ENCODE measurements around the gene UBR4.
"Not testable (repeated sequence)": the region's sequence is repeated elsewhere in the genome, so short reads cannot be mapped to it uniquely, and the experiment has no call there.

UBR4 gene

GRCh38 chr1:19190468-19190867 is 19.6 kb downstream of the UBR4 start:
- DNase-seq (ENCODE audit: low spot score): no peak

- DNase-seq (ENCODE audit: low spot score): no peak
These were observed 20.8 kb downstream of the UBR4 start for GRCh38 chr1:19189270-19189669.

- DNase-seq (ENCODE audit: low spot score): no peak
These were observed 22.2 kb downstream of the UBR4 start for GRCh38 chr1:19187852-19188251.

DNA sequence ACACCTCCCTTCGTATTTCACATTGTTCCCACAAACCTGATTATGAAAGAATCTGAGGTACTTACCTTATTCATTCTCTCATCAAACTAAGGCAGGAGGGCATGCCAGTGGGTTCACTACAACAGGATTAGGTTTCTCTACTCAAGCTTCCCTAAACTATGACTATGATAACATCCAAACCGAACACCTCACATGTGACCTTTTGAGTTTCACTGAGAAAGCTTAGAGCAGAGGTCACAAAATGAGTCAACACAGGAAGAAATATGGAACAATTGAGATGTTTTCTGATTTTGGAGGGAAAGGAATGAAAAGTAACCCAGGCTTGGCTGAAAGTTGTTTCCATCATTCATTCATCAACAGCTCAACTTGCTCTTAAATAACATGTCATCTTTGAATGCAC is 24.1 kb downstream of the UBR4 start:
- no peak for DNase-seq (ENCODE audit: low spot score)

GRCh38 chr1:19182223-19182622 is 27.8 kb downstream of the UBR4 start:
- no peak for DNase-seq (ENCODE audit: low spot score)

DNA sequence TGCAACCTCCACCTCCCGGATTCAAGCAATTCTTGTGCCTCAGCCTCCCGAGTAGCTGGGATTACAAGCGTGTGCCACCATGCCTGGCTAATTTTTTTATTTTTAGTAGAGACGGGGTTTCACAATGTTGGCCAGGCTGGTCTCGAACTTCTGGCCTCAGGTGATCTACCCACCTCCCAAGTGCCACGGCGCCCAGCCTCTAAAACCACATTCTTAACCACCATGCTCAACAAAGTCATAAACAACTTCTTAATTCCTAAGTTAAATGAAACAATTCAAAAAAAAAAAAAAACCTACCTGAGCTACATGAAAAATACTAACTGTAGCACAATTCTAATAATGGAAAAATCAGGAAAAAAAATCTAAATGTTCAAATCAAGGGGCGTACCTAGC is 29.8 kb downstream of the UBR4 start:
- not testable (repeated sequence) for DNase-seq (ENCODE audit: low spot score)

DNA sequence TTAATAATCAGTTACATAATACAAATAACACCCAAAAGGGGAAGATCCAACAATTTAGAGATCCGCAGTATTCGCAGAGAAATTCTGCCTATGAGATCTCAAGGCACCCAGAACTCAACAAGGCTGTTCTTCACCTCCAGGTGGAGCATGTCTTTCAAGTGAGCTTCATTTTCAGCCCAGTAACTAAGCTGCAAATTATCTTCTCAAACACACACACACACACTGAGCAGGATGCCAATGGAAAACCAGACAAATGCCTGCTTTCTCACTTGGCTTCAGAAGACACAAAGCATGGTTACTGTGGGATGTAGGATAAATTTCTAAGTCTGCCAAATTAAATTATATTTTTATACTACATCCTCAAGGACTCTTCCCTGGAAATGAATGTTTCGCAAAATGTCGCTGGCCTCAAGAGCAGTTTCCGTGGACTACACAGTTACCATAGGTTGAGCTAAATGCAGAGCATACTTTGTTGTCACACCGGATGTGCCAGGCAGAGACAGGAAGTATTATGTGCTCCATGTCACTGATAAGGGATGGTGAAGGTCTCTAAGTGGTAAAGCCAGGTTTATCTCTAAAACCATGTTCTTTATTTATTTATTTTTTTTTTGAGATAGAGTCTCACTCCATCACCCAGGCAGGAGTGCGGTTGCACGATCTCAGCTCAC is 30.3 kb downstream of the UBR4 start:
- no peak for DNase-seq (ENCODE audit: low spot score)

GRCh38 chr1:19178734-19179398 is 31.2 kb downstream of the UBR4 start:
- no peak for DNase-seq (ENCODE audit: low spot score)

DNA sequence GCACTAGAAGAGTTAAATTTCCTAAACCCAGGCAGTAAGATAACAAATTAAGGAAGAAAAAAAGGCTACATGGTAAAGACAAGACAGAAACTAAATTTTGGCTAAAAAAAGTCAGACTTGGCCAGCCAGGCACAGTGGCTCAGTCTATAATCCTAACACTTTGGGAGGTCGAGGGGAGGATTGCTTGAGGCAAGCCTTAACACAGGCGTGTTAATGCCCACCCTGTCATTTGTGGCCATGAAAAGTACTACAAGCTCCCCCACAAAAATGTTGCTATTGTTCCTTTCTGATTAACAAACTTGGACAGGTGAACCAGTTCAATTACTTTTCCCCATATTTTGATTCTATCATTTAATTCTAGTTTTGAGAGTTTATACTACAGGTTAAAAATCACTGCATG is 32.3 kb downstream of the UBR4 start:
- DNase-seq (ENCODE audit: low spot score): no peak

GRCh38 chr1:19169642-19170041 is 40.4 kb downstream of the UBR4 start:
- DNase-seq (ENCODE audit: low spot score): no peak

DNA sequence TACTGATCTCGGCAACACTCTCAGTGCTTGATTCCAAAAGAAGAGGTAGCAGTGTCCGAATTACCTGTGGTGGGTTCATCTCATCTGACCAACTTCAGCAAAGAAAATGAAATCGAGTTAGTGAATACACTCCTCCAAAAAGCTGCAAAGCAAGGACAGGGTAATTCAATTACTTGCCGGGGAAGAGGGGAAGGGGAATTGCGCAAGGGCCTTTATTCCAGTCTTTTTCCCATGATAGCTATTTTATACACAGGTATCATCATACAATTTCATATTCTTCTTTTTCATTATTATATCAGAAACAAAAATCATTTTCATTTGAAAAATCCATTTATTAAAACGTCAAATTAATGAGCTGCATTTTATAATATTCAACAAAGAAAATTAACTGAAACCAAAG is 42.9 kb downstream of the UBR4 start:
- DNase-seq (ENCODE audit: low spot score): no peak

DNA sequence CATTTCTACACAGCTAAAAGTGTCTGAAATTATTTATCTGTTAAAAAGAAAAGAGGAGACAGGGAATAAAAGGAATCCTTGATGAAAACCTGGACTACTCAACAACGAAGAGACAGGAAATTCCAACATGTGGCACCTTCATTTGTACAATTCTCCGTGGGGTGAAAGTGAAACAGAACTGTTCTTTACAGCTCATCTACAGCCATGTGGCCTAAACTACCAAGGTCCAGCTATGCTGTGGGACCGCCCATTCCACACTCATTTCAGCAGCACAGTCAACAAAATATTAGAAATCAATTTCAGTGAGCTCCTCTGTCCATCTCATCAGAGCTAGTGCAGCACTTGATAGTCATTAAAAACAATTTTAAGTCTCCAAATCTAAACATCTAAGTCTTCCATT is 44.0 kb downstream of the UBR4 start:
- no peak for DNase-seq (ENCODE audit: low spot score)

- no peak for DNase-seq (ENCODE audit: low spot score)
These were observed 44.6 kb downstream of the UBR4 start for GRCh38 chr1:19165501-19165900.

- DNase-seq (ENCODE audit: low spot score): no peak
These were observed 45.6 kb downstream of the UBR4 start for GRCh38 chr1:19164274-19165015.

GRCh38 chr1:19163261-19163660 is 46.8 kb downstream of the UBR4 start:
- no peak for DNase-seq (ENCODE audit: low spot score)

DNA sequence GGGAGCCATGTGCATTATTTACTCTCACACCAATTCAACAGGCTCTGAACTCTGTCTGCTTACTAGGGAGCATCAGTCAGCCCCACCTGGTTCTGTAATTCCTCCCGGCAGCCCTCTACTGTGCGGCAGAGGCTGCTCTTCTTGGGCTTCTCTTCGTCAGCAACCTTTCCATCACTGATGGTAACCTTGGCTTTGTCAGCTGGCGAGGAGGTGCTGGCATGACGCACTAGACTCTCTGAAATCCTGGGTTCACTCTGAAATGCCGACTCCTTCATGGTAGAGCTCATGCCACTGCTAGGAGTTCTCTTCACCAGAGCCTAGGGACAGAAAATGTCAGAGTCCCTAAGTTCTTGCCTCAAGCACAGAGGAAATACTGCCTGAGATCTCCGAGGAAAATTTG is 49.2 kb downstream of the UBR4 start:
- DNase-seq (ENCODE audit: low spot score): no peak

GRCh38 chr1:19157653-19158052 is 52.4 kb downstream of the UBR4 start:
- DNase-seq (ENCODE audit: low spot score): no peak

- no peak for DNase-seq (ENCODE audit: low spot score)
These were observed 53.4 kb downstream of the UBR4 start for GRCh38 chr1:19156676-19157075.

DNA sequence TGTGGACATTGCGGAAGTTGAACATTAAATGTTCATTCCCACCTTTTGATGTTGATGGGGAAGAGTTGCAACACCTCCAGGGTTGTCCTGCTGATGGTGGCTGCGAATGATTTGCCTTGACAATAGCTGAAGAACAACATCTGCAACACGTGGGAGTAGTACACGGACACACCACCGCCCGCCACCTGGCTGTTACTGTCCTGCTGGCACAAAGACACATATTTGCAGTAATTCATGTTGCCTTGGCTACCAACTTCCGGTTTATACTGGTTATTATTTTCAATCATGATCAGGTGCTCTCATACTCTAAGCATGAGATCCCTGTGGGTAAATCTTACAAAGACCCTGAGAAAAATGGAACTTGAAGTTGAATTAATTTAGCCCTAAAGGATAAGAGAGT is 55.2 kb downstream of the UBR4 start:
- no peak for DNase-seq (ENCODE audit: low spot score)

GRCh38 chr1:19153169-19153568 is 56.9 kb downstream of the UBR4 start:
- DNase-seq (ENCODE audit: low spot score): no peak

- no peak for DNase-seq (ENCODE audit: low spot score)
These were observed 58.5 kb downstream of the UBR4 start for GRCh38 chr1:19151537-19151936.

DNA sequence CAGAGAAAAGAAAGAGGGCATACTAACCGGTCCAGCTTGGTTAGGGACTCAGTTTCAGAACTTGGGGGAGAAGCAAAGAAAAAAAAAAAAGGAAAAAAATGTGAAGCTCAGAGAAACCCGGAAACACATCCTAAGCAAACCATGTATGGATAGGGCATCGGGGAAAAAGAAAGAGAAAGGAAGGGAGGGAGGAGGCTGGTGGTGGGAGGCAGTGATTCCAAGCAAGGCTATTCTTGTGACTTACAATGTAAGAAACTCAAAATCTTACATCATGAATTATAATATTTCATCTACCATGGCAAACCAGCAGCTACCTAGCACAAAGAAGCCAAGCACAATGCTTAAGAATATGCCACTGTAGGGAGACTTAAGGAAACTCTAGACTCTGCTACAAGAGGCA is 60.3 kb downstream of the UBR4 start:
- DNase-seq (ENCODE audit: low spot score): no peak

DNA sequence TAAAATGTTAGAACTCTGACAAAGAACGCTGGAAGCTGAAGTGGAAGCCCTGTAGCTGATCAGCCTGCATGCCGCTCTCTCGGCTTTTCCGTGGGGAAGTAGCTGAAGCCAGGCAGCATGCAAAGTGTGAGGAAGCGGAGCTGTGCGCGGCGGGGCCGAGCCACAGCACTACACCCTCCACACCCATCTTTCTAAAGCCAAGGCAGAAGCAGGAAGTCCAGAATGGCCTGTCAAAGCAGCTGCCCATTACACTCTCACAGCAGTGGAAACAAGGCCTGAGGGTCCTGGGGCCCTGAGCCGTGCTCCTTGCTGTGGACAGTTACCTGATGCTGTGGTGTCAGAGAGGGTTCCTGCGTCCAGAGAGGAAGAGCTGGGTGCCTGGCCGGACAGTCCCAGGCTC is 69.6 kb downstream of the UBR4 start:
- DNase-seq (ENCODE audit: low spot score): no peak
